AG04450 (cell line): ENCODE results near the gene SAE1. TPM values are rescaled to one million over a fixed set of nuclear protein-coding genes. Genes with fewer than 3 reads are reported as not detected.
"Not testable (repeated sequence)": the region's sequence is repeated elsewhere in the genome, so short reads cannot be mapped to it uniquely, and the experiment has no call there.

Experiments
- CTCF ChIA-PET: fragments of 300-600, 350-600 bp; formaldehyde crosslinking; extraction: SDS; loops from one replicate; lab custom pipeline; 2022; ENCODE audit warnings: antibody characterized with exemption, inconsistent platforms; lab: Charles Lee
- POLR2A ChIA-PET: fragments of 350-600 bp; formaldehyde crosslinking; extraction: SDS; loops from one replicate; lab custom pipeline; 2021; ENCODE audit warnings: antibody characterized with exemption, inconsistent platforms; lab: Yijun Ruan, JAX
- DNase-seq: peaks from one replicate; pipeline ENCODE4 v3.0.0-alpha.2; 2011; ENCODE audit warnings: low read depth, low spot score
- H3K27ac ChIP-seq: one replicate; pipeline ENCODE4 v1.5.1; 2012; ENCODE audit warnings: low read depth, low read length, control low read depth
- H3K27me3 ChIP-seq: one replicate; pipeline ENCODE4 v1.6.0; 2012; ENCODE audit warnings: low read length; ENCODE audit not compliant: control insufficient read depth, insufficient read depth
- H3K4me3 ChIP-seq: 2 replicates; pipeline ENCODE4 v1.5.1; 2011; ENCODE audit warnings: mild to moderate bottlenecking, low read depth, low read length, control low read depth
- H3K9me3 ChIP-seq: 2 replicates; pipeline ENCODE4 v1.5.1; 2012; ENCODE audit warnings: low read length; ENCODE audit not compliant: control insufficient read depth, insufficient read depth
- polyA plus RNA-seq: library from polyadenylated mRNA; depleted of rRNA; stranded (reverse); fragments of >200 nt; gene quantifications from 2 replicates; pipeline ENCODE4 v1.2.3, GENCODE V29; 2011
- TF ChIP-seq, protein P1 (sequence below): IDR thresholded peaks from 2 replicates; pipeline ENCODE4 v1.5.1; 2011; ENCODE audit warnings: low read depth, low read length, control low read depth, inconsistent platforms

Gene SAE1
- polyA plus RNA-seq, 1 experiment, result 165 TPM

DNA sequence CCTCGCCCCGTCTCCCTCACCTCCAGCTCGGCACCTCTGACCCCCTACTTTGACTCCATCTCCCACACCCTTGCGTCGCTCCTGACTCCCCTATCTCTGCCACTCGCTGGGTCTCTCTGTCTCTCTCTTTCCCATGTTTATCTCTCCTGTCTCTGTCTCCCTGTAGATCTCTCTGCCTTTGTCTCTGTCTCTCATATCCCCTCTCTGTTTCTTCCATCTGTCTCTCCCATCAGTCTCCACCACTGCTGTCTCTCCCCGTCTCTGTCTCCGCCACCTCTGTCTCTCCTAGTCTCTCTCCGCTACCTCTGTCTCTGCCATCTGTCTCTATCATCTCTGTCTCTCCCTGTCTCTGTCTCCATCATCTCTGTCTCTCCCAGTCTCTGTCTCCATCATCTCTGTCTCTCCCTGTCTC, 112.7 kb downstream of the SAE1 start:
- no peak for DNase-seq
- CTCF ChIA-PET, result interaction anchor here (1.0 to 6.3 kb wide), 3 partner anchors 11 to 94 kb away, joined by 6 to 351 read pairs (median 18); no protein-coding TSS in a partner anchor
- TF ChIP-seq, protein P1, sequence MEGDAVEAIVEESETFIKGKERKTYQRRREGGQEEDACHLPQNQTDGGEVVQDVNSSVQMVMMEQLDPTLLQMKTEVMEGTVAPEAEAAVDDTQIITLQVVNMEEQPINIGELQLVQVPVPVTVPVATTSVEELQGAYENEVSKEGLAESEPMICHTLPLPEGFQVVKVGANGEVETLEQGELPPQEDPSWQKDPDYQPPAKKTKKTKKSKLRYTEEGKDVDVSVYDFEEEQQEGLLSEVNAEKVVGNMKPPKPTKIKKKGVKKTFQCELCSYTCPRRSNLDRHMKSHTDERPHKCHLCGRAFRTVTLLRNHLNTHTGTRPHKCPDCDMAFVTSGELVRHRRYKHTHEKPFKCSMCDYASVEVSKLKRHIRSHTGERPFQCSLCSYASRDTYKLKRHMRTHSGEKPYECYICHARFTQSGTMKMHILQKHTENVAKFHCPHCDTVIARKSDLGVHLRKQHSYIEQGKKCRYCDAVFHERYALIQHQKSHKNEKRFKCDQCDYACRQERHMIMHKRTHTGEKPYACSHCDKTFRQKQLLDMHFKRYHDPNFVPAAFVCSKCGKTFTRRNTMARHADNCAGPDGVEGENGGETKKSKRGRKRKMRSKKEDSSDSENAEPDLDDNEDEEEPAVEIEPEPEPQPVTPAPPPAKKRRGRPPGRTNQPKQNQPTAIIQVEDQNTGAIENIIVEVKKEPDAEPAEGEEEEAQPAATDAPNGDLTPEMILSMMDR, result no peak

DNA sequence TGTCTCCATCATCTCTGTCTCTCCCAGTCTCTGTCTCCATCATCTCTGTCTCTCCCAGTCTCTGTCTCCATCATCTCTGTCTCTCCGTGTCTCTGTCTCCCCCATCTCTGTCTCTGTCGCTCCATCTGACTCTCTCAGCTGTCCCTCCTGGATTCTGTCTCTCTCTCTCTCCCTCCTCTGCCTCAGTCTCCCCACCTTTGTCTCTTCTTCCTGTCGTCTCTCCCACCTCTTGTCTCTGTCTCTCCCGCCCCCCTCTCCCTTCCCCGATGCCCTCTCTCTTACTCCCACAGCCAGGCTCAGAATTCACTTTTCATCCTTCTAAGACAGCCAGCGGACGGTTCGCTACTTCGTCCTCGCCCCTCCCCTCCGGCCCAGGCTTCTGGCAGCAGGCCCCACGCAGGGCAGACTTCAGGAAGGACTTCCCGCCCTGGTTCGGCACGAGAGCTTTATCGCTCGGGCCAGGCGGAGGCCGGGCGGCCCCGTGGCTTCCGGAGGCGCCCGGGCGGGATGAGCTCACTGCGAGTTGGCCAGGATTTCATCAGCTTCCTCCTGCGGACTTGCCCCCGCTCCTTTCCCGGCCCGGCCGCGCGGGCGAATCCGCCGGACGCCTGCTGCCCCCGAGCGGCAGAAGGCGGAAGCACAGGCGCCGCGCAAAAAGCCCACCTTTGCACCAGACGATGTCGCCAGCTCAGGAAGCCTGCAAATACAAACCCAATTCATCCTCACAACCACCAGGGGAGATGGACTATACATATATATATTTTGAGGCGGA, 113.3 kb downstream of the SAE1 start:
- TF ChIP-seq, protein P1, result peak; percentile 92
- ChIA-PET CTCF (interaction anchor here (0.6 to 6.3 kb wide), 35 partner anchors 9 to 270 kb away, joined by 3 to 351 read pairs (median 8); partner anchors contain the start of genes CCDC9, SAE1 and ZC3H4), POLR2A (interaction anchor here (0.6 to 2.7 kb wide), 15 partner anchors 12 to 393 kb away, joined by 3 to 56 read pairs (median 4); partner anchors contain the start of genes AP2S1, CCDC9 and ZC3H4)
- no peaks in the 10 kb centered on the region; the same call in 1 of the 2 replicates for H3K9me3 ChIP-seq
- no peaks in the 10 kb centered on the region for H3K27me3 ChIP-seq
- peak overlapping the region; percentile 63 for H3K4me3 ChIP-seq
- DNase-seq, result peak; percentile 94
- H3K27ac ChIP-seq, result peak overlapping the region; percentile 95

More for the DNA sequence above, 112.7 kb downstream of the SAE1 start:
- Histone ChIP-seq H3K27ac (peak overlapping the region; percentile 95), H3K27me3 (no peaks in the 10 kb centered on the region), H3K9me3 (no peaks in the 10 kb centered on the region; the same call in 1 of the 2 replicates), H3K4me3 (peak overlapping the region; percentile 63)
- POLR2A ChIA-PET, result interaction anchor here (0.6 to 2.7 kb wide), 8 partner anchors 13 to 537 kb away, joined by 3 to 56 read pairs (median 4); partner anchors contain the start of genes CCDC9 and ZC3H4

GRCh38 chr19:47247308-47247990, 116.8 kb downstream of the SAE1 start:
- Histone ChIP-seq H3K27ac (no peak overlapping the region), H3K9me3 (no peaks in the 10 kb centered on the region; the same call in 1 of the 2 replicates), H3K27me3 (no peaks in the 10 kb centered on the region), H3K4me3 (no peak overlapping the region)
- POLR2A ChIA-PET, result no interaction called here
- DNase-seq, result peak; percentile 49
- CTCF ChIA-PET, result interaction anchor here (0.6 to 6.3 kb wide), 40 partner anchors 8 to 407 kb away, joined by 3 to 351 read pairs (median 5); partner anchors contain the start of genes CCDC9, DHX34 and SAE1
- TF ChIP-seq, protein P1, result peak; percentile 97

DNA sequence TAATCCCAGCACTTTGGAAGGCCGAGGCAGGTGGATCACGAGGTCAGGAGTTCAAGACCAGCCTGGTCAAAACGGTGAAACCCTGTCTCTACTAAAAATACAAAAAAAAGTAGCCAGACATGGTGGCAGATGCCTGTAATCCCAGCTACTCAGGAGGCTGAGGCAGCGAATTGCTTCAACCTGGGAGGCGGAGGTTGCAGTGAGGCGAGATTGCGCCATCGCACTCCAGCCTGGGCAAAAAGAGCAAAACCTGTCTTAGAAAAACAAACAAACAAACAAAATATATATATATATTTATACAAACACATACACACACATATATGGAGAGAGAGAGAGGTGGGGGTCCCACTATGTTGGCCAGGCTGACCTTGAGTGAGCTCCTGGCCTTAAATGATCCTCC, 122.4 kb downstream of the SAE1 start:
- H3K27me3 ChIP-seq, H3K9me3 ChIP-seq, H3K4me3 ChIP-seq, DNase-seq: not testable (repeated sequence)
- peak overlapping the region; percentile 87 for H3K27ac ChIP-seq
- ChIA-PET POLR2A (interaction anchor here (1.4 kb wide), 1 partner anchor 27 kb away, joined by 6 read pairs; no protein-coding TSS in a partner anchor), CTCF (interaction anchor here (0.6 to 2.3 kb wide), 5 partner anchors 8 to 127 kb away, joined by 3 to 14 read pairs (median 4); no protein-coding TSS in a partner anchor)

- POLR2A ChIA-PET, result interaction anchor here (1.4 kb wide), 1 partner anchor 28 kb away, joined by 6 read pairs; no protein-coding TSS in a partner anchor
- TF ChIP-seq, protein P1, result no peak
- no peaks in the 10 kb centered on the region for H3K27me3 ChIP-seq
- CTCF ChIA-PET, result interaction anchor here (0.6 to 2.3 kb wide), 5 partner anchors 9 to 128 kb away, joined by 3 to 14 read pairs (median 4); no protein-coding TSS in a partner anchor
- no peaks in the 10 kb centered on the region for H3K9me3 ChIP-seq
- peak overlapping the region; percentile 91 for H3K27ac ChIP-seq
- DNase-seq, result peak; percentile 79
- H3K4me3 ChIP-seq, result 0 out of 2 replicates have a peak overlapping the region, but pooled peaks have one; percentile 22
Observed at GRCh38 chr19:47253467-47253881, 122.8 kb downstream of the SAE1 start.
